GM19099 (cell line): ENCODE measurements around the gene ALPK3.

Source experiments
- POLR2A ChIP-seq: IDR thresholded peaks from 3 replicates; pipeline ENCODE4 v1.6.1; 2011; ENCODE audit warnings: low read depth; ENCODE audit not compliant: insufficient read length; ENCODE audit errors: extremely low read depth

Gene ALPK3

GRCh38 chr15:84886211-84886983 lies 69.2 kb downstream of the ALPK3 start:
- TF ChIP-seq POLR2A: no peak

- TF ChIP-seq POLR2A: no peak
Measured at GRCh38 chr15:84886984-84887299, 69.8 kb downstream of the ALPK3 start.

- no peak for TF ChIP-seq POLR2A
Measured at GRCh38 chr15:84887938-84888337, 70.8 kb downstream of the ALPK3 start.

GRCh38 chr15:84888639-84889038 lies 71.5 kb downstream of the ALPK3 start:
- TF ChIP-seq POLR2A: no peak

- no peak for TF ChIP-seq POLR2A
Measured at GRCh38 chr15:84889313-84889990, 72.3 kb downstream of the ALPK3 start.

GRCh38 chr15:84889991-84890669 lies 73.0 kb downstream of the ALPK3 start:
- TF ChIP-seq POLR2A: no peak

GRCh38 chr15:84890670-84891162 lies 73.6 kb downstream of the ALPK3 start:
- no peak for TF ChIP-seq POLR2A

- no peak for TF ChIP-seq POLR2A
Measured at GRCh38 chr15:84891339-84891738, 74.2 kb downstream of the ALPK3 start.

GRCh38 chr15:84892786-84893307 lies 75.7 kb downstream of the ALPK3 start:
- no peak for TF ChIP-seq POLR2A

- TF ChIP-seq POLR2A: no peak
Measured at GRCh38 chr15:84893607-84894006, 76.5 kb downstream of the ALPK3 start.

- TF ChIP-seq POLR2A: no peak
Measured at GRCh38 chr15:84894736-84895425, 77.7 kb downstream of the ALPK3 start.

- TF ChIP-seq POLR2A: no peak
Measured at GRCh38 chr15:84898761-84899160, 81.6 kb downstream of the ALPK3 start.

- TF ChIP-seq POLR2A: no peak
Measured at GRCh38 chr15:84899750-84900149, 82.6 kb downstream of the ALPK3 start.

- TF ChIP-seq POLR2A: no peak
Measured at GRCh38 chr15:84901540-84901939, 84.4 kb downstream of the ALPK3 start.

GRCh38 chr15:84903751-84904150 lies 86.6 kb downstream of the ALPK3 start:
- TF ChIP-seq POLR2A: no peak
